OCI-LY1 (cell line): ENCODE results near the gene TRPC4.

ENCODE experiments used
- CTCF ChIP-seq: fragments of 200-600 bp; sonication (generic), shearing (Covaris generic); IDR thresholded peaks from 2 replicates; pipeline ENCODE4 v1.5.1; 2017; ENCODE audit warnings: mild to moderate bottlenecking, antibody characterized with exemption, low read length, moderate library complexity, mixed read lengths
- EZH2 ChIP-seq: fragments of 200-600 bp; sonication (generic), shearing (Covaris generic); IDR thresholded peaks from 2 replicates; pipeline ENCODE4 v1.8.0; 2017; ENCODE audit warnings: borderline replicate concordance, mixed run types, mild to moderate bottlenecking, antibody characterized with exemption, low read length, moderate library complexity, mixed read lengths

DNA sequence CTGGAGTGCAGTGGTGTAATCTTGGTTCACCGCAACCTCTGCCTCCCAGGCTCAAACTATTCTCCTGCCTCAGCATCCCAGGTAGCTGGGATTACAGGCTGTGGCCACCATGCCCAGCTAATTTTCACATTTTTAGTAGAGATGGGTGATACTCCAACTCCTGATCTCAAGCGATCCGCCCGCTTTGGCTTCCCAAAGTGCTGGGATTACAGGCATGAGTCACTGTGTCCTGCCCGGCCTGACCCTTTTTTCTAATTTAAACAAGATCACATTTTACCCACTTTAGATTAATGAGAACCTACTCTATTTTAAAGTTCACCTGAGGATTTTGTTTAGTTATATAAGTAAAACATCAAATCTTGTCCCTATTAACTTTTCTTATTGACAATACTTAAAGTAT lies 179.2 kb downstream of the TRPC4 start:
- no peak for TF ChIP-seq CTCF
- TF ChIP-seq EZH2, result no peak
